Right lobe of liver (tissue), 6 donors: ENCODE results near the gene B4GALT5. TPM values are rescaled to one million over a fixed set of nuclear protein-coding genes. Genes with fewer than 3 reads are reported as not detected.

Experiments used
- ATAC-seq, 4 donors: fragments of 200-7000 bp; cut with Tn5 transposase; one replicate each; pipeline ENCODE4 v1.9.1; 2020; ENCODE audit warnings: mild to moderate bottlenecking in 4 of 4, moderate library complexity in 4 of 4
- DNase-seq, 3 donors: peaks; one replicate each; pipeline ENCODE4 v3.0.0-alpha.2; 2020
- H3K27ac ChIP-seq, 3 donors: fragments of 200-600 bp; one replicate each; pipeline ENCODE4 v1.8.0; 2022
- H3K27me3 ChIP-seq, 2 donors: fragments of 200-600 bp; one replicate each; pipeline ENCODE4 v1.8.0; 2022
- H3K36me3 ChIP-seq, 4 donors: fragments of 200-600 bp; sonication (generic) in 1 of 4; one replicate each; pipeline versions ENCODE4 v1.5.1 to v1.8.0; 2017 to 2022; ENCODE audit warnings: control low read depth in 1 of 4
- H3K4me1 ChIP-seq, 4 donors: fragments of 200-600 bp; sonication (generic) in 1 of 4; one replicate each; pipeline versions ENCODE4 v1.5.1 to v1.8.0; 2017 to 2022; ENCODE audit warnings: control low read depth in 1 of 4
- H3K4me3 ChIP-seq, 3 donors: fragments of 200-600 bp; one replicate each; pipeline ENCODE4 v1.8.0; 2022
- H3K9me3 ChIP-seq, 4 donors: fragments of 200-600 bp; sonication (generic) in 1 of 4; one replicate each; pipeline versions ENCODE4 v1.5.1 to v1.8.0; 2017 to 2022; ENCODE audit warnings: control low read depth in 1 of 4
- POLR2A ChIP-seq: fragments of 450-650 bp; IDR thresholded peaks from one replicate; pipeline ENCODE4 v1.6.1; 2017; ENCODE audit warnings: antibody characterized with exemption, mild to moderate bottlenecking
- WGBS: methylation state at CpG from one replicate; pipeline ENCODE4 v1.1.6; 2018; ENCODE audit warnings: low coverage, low lambda C conversion rate; ENCODE audit not compliant: insufficient coverage; ENCODE audit errors: missing lambda C conversion rate; 5-methylcytosine and 5-hydroxymethylcytosine counted together
- intact Hi-C, 2 donors: fragments of 100-400 bp; cut with DNase I; formaldehyde crosslinking; loops; one replicate each; pipeline versions ENCODE4 v1.11.2 to v1.14.1; 2022
- total RNA-seq, 6 experiments: library from RNA; depleted of rRNA in 2 of 6; stranded (reverse); fragments of >200 nt in 2 of 6; fragmentation: NEBNext Ultra II Directional in 3 of 6; extraction: Animal tissue kit (Norgen Biotek cat#: 25700) in 3 of 6; gene quantifications; one replicate each; pipeline versions ENCODE4 v1.1.0 to v1.2.4, GENCODE V29; 2016 to 2023
- TF ChIP-seq, protein P1 (sequence below), 4 donors: fragments of 200-600 bp in 3 of 4; fragments of 450-650 bp in 1 of 4; IDR thresholded peaks; one replicate each; pipeline versions ENCODE4 v1.5.1 to v1.8.0; 2016 to 2022; ENCODE audit warnings: antibody characterized with exemption in 4 of 4, mild to moderate bottlenecking in 2 of 4
- donor health status: DM: no; HTN: yes; CAD: no.
- donor health status: DM: no; HTN: no; CAD: no.
- donor health status: DM: no; HTN: no; CAD: no.
- donor health status: DM: no; HTN: yes; CAD: no.
- donor health status: DM: no; HTN: yes; CAD: no.

Gene B4GALT5
- total RNA-seq, 6 experiments from 2014 or later: 9.5 to 32.6 (median 15.5) TPM

DNA sequence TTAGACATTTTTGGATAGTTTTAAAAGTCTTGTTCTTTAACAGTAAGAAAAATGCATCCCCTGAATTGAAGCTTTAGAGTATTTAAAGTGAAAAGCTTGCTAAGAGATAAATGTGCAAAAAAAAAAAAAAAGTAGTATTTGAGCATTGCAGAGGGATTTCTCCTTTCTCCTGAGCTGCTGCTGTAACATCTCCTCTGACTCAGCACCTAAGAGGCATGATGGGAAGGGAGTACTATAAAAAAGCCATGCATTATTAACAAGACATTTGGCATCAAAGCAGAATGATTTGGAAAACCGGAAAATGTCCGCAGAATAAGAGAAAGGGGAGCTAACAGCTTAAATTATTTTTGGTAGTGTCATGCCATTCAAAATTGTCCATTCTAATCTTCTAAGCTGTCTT is 27.9 kb downstream of the B4GALT5 start:
- DNase-seq (no peak), ATAC-seq (peak in 1 of 4 donors; percentile 11)
- Histone ChIP-seq H3K9me3 (no peaks in the 10 kb centered on the region), H3K4me3 (no peak overlapping the region), H3K36me3 (no peaks in the 10 kb centered on the region), H3K27ac (peak overlapping the region in 1 of 3 donors; percentile 62), H3K27me3 (no peaks in the 10 kb centered on the region), H3K4me1 (peaks cover 0 to 82% (median 26%) of the 10 kb centered on the region in 4 donors)
- intact Hi-C loops: loop anchor here in 1 of 2 donors (10.0 kb wide), 1 partner anchor 71 kb away; no protein-coding TSS in a partner anchor
- WGBS: 11% methylated on average over 2 of the region's 2 CpGs
- no peak for TF ChIP-seq POLR2A
- TF ChIP-seq, protein P1, sequence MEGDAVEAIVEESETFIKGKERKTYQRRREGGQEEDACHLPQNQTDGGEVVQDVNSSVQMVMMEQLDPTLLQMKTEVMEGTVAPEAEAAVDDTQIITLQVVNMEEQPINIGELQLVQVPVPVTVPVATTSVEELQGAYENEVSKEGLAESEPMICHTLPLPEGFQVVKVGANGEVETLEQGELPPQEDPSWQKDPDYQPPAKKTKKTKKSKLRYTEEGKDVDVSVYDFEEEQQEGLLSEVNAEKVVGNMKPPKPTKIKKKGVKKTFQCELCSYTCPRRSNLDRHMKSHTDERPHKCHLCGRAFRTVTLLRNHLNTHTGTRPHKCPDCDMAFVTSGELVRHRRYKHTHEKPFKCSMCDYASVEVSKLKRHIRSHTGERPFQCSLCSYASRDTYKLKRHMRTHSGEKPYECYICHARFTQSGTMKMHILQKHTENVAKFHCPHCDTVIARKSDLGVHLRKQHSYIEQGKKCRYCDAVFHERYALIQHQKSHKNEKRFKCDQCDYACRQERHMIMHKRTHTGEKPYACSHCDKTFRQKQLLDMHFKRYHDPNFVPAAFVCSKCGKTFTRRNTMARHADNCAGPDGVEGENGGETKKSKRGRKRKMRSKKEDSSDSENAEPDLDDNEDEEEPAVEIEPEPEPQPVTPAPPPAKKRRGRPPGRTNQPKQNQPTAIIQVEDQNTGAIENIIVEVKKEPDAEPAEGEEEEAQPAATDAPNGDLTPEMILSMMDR (IDR thresholded peaks at IDR 0.05): no peak

DNA sequence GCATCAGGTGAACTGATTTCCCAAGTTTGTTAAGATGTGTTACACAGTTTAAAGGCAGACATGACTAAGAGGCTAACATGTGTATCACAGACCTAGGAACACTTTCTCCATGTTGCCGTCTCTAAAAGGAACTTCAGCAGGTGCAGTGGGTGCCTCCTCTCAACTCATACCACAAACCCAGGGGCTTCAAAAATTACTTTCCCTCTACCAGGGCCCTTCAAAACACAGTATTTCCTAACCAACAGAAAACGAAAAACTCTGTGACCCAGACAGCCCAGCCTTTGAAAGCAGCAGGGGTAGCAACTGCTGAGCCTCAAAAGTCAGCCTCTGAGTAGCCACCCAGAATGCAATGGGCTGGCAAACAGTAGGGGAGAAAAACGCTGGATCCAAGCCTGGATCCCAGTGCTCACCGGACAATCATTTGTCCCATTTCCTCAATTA is 28.5 kb downstream of the B4GALT5 start:
- no peak for TF ChIP-seq POLR2A
- TF ChIP-seq, protein P1 (IDR thresholded peaks at IDR 0.05): no peak
- DNase-seq: no peak
- no peaks in the 10 kb centered on the region for H3K27me3 ChIP-seq
- no peak overlapping the region for H3K4me3 ChIP-seq
- H3K9me3 ChIP-seq: no peaks in the 10 kb centered on the region
- WGBS: 20% methylated on average over 4 of the region's 4 CpGs
- peak; percentile 33 to 61 (median 57) for ATAC-seq
- intact Hi-C loops: loop anchor here in 1 of 2 donors (10.0 kb wide), 1 partner anchor 70 kb away; no protein-coding TSS in a partner anchor
- peak overlapping the region in 2 of 3 donors; percentile 24 to 62 for H3K27ac ChIP-seq
- H3K36me3 ChIP-seq: no peaks in the 10 kb centered on the region
- peaks cover 0 to 82% (median 30%) of the 10 kb centered on the region in 4 donors for H3K4me1 ChIP-seq

DNA sequence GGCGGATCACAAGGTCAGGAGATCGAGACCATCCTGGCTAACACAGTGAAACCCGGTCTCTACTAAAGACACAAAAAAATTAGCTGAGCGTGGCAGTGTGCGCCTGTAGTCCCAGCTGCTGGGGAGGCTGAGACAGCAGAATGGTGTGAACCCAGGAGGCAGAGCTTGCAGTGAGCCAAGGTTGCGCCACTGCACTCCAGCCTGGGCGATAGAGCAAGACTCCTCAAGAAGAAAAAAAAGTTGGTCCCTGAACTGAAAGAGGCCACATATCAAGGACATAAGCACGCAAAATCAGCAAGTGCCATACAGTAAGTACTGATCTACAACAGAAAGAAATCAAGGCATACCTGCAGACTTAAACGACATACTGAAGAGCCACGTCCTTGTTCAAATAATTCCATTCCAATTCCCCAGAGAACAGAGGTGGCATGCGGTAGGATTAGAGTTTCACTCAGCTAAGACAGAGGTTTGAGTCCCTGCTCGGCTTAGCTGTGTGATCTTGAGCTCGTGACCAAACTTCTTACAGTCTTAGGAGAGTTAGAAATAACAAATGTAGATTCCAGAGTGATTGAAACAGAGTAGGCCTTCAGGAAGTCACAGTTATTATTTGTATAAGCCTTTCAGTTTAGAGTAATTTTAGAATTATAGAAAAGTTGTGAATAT is 29.2 kb downstream of the B4GALT5 start:
- 79% methylated on average over 12 of the region's 13 CpGs for WGBS
- Histone ChIP-seq H3K27ac (peak overlapping the region in 1 of 3 donors; percentile 62), H3K36me3 (no peaks in the 10 kb centered on the region), H3K9me3 (no peaks in the 10 kb centered on the region), H3K27me3 (no peaks in the 10 kb centered on the region), H3K4me3 (no peak overlapping the region), H3K4me1 (peaks cover 4 to 82% (median 35%) of the 10 kb centered on the region in 4 donors)
- intact Hi-C loops: loop anchor here in 1 of 2 donors (10.0 kb wide), 1 partner anchor 70 kb away; no protein-coding TSS in a partner anchor
- DNase-seq (no peak), ATAC-seq (no peak)
- TF ChIP-seq, protein P1 (IDR thresholded peaks at IDR 0.05): no peak
- no peak for TF ChIP-seq POLR2A

DNA sequence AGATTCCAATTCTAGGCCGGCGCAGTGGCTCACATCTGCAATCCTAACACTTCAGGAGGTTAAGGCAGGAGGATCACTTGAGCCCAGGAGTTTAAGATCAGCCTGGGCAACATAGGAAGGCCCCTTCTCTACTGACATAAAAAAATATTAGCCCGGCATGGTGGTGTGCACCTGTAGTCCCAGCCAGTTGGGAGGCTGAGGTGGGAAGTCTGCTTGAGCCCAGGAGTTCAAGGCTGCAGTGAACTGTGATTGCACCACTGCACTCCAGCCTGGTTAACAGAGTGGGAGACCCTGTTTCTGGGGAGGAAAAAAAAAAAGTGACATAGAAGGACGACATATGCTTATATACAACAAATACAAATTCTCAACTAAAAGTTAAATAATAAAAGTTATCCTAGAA is 30.9 kb downstream of the B4GALT5 start:
- ATAC-seq: no peak
- no peak overlapping the region for H3K4me3 ChIP-seq
- H3K4me1 ChIP-seq: peaks cover 4 to 84% (median 35%) of the 10 kb centered on the region in 4 donors
- no peaks in the 10 kb centered on the region for H3K9me3 ChIP-seq
- DNase-seq: no peak
- H3K27ac ChIP-seq: no peak overlapping the region
- TF ChIP-seq POLR2A: no peak
- TF ChIP-seq, protein P1 (IDR thresholded peaks at IDR 0.05): no peak
- intact Hi-C loops: loop anchor here in 1 of 2 donors (10.0 kb wide), 1 partner anchor 68 kb away; no protein-coding TSS in a partner anchor
- 92% methylated on average over 3 of the region's 4 CpGs for WGBS
- no peaks in the 10 kb centered on the region for H3K36me3 ChIP-seq
- H3K27me3 ChIP-seq: no peaks in the 10 kb centered on the region
